GM13976 (cell line): ENCODE data around the gene KCNQ5.

Source experiments
- DNase-seq: peaks from one replicate; pipeline ENCODE4 v3.0.0; 2012; ENCODE audit warnings: low spot score
- CTCF ChIP-seq: IDR thresholded peaks from 2 replicates; pipeline ENCODE4 v1.5.1; 2012; ENCODE audit warnings: borderline replicate concordance, mild to moderate bottlenecking; ENCODE audit not compliant: insufficient read depth; ENCODE audit errors: extremely low read depth, missing control alignments, control extremely low read depth
- in situ Hi-C: fragments of 300-500 bp; cut with MboI; formaldehyde crosslinking; loops from one replicate; pipeline ENCODE4 v1.12.0; 2022; ENCODE audit warnings: low sequenced_read_pairs, mixed read lengths, inconsistent platforms; ENCODE audit not compliant: unreplicated experiment

Gene KCNQ5

GRCh38 chr6:73143551-73143950 is 521.7 kb downstream of the KCNQ5 start:
- TF ChIP-seq CTCF = no peak
- no peak for DNase-seq
- in situ Hi-C loops = no loop called here

DNA sequence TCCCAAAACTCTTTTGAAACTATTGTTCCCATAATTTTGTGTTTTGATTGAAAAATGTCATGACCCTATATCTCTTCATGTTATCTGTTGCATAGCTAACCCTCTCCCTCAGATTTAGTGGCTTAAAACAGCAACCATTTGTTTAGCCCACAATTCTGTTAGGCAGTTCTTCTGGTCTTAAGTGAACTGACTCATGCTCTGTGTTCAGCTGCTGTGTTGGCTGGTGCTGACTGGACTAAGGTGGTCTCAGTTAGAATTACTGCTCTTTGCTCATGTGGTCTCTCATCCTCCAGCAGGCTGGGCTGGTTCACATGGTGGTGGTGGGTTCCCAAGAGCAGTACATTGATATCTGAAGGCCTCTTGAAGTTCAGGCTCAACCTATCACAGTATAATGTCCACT is 522.7 kb downstream of the KCNQ5 start:
- in situ Hi-C loops = no loop called here
- TF ChIP-seq CTCF = no peak
- no peak for DNase-seq

DNA sequence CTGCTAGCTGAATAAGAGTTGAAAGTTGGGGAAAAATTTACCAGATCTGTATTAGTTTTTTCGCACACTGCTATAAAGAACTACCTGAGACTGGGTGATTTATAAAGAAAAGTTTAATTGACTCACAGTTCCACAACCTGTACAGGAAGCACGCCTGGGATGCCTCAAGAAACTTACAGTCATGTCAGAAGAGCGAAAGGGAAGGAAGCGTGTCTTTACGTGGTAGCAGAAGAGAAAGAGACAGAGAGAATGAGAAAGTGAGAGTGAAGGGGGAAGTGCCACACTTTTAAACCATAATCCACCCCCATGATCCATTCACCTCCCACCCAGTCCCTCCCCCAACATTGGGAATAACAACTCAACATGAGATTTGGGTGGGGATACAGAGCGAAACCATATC is 523.8 kb downstream of the KCNQ5 start:
- TF ChIP-seq CTCF = no peak
- DNase-seq = no peak
- in situ Hi-C loops = no loop called here

DNA sequence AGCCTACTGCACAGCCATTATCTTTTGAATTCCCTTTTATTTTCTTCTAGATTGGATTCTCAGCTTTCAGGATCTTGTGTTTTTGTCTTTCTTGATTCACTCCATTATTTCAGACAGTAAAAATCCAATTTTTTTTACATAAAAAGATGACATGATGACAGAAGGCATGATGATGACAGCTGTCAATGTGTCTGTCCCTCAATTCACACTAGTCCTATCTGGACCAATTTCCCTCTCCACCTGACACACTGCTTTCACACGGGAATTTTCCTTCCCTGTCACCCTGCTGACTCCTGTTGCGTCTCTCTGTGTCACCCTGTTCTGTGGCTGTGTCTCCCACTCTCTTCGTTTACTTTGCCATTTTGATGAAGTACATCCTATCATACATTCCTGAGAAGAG is 529.9 kb downstream of the KCNQ5 start:
- no peak for DNase-seq
- TF ChIP-seq CTCF = no peak
- in situ Hi-C loops = no loop called here

GRCh38 chr6:73152556-73152955 is 530.7 kb downstream of the KCNQ5 start:
- in situ Hi-C loops = no loop called here
- DNase-seq = no peak
- TF ChIP-seq CTCF = no peak

GRCh38 chr6:73152966-73153757 is 531.3 kb downstream of the KCNQ5 start:
- in situ Hi-C loops = no loop called here
- no peak for DNase-seq
- no peak for TF ChIP-seq CTCF
